GM19035 (cell line): ENCODE measurements around the gene PSG1.
"Not testable (repeated sequence)": the region's sequence is repeated elsewhere in the genome, so short reads cannot be mapped to it uniquely, and the experiment has no call there.

Source experiments
- ATAC-seq: cut with Tn5 transposase; IDR thresholded peaks from one replicate; pipeline ENCODE4 v1.9.1; 2021; ENCODE audit not compliant: unreplicated experiment

The PSG1 gene

GRCh38 chr19:42882010-42882409 is 2.5 kb upstream of the PSG1 start:
- ATAC-seq, result not testable (repeated sequence)

GRCh38 chr19:42881279-42881678 is 1.8 kb upstream of the PSG1 start:
- not testable (repeated sequence) for ATAC-seq

GRCh38 chr19:42880621-42881020 is 1.1 kb upstream of the PSG1 start:
- not testable (repeated sequence) for ATAC-seq

GRCh38 chr19:42876596-42876995 is 2.9 kb downstream of the PSG1 start:
- ATAC-seq, result not testable (repeated sequence)

- not testable (repeated sequence) for ATAC-seq
Measured at GRCh38 chr19:42875881-42876280, 3.6 kb downstream of the PSG1 start.

GRCh38 chr19:42874901-42875813 is 4.4 kb downstream of the PSG1 start:
- ATAC-seq, result not testable (repeated sequence)

GRCh38 chr19:42874136-42874535 is 5.4 kb downstream of the PSG1 start:
- ATAC-seq, result not testable (repeated sequence)

- ATAC-seq, result no peak
Measured at GRCh38 chr19:42872608-42873007, 6.9 kb downstream of the PSG1 start.

GRCh38 chr19:42857544-42857867 is 22.0 kb downstream of the PSG1 start:
- no peak for ATAC-seq

GRCh38 chr19:42856866-42857543 is 22.5 kb downstream of the PSG1 start:
- ATAC-seq, result not testable (repeated sequence)

- ATAC-seq, result not testable (repeated sequence)
Measured at GRCh38 chr19:42854745-42855144, 24.8 kb downstream of the PSG1 start.

GRCh38 chr19:42853231-42853630 is 26.3 kb downstream of the PSG1 start:
- not testable (repeated sequence) for ATAC-seq

GRCh38 chr19:42852821-42853220 is 26.7 kb downstream of the PSG1 start:
- not testable (repeated sequence) for ATAC-seq

GRCh38 chr19:42851718-42852280 is 27.7 kb downstream of the PSG1 start:
- not testable (repeated sequence) for ATAC-seq

GRCh38 chr19:42850981-42851717 is 28.4 kb downstream of the PSG1 start:
- ATAC-seq, result no peak

- ATAC-seq, result no peak
Measured at GRCh38 chr19:42846597-42846996, 32.9 kb downstream of the PSG1 start.

GRCh38 chr19:42843631-42844030 is 35.9 kb downstream of the PSG1 start:
- ATAC-seq, result not testable (repeated sequence)

- ATAC-seq, result not testable (repeated sequence)
Measured at GRCh38 chr19:42832746-42833442, 46.6 kb downstream of the PSG1 start.

GRCh38 chr19:42832023-42832680 is 47.4 kb downstream of the PSG1 start:
- ATAC-seq, result not testable (repeated sequence)
